HepG2 (cell line): Measurements from ENCODE around the gene PSMB4.

Source experiments
- EP300 ChIP-seq, 3 experiments: sonication (generic) in 1 of 3; formaldehyde crosslinking in 1 of 3; IDR thresholded peaks; 2 replicates each; pipeline versions ENCODE4 v1.5.1 to v1.6.1; 2011 to 2020; ENCODE audit warnings: low read depth in 2 of 3, low read length in 2 of 3, borderline replicate concordance in 1 of 3, improper control_type of control experiment in 1 of 3, mild to moderate bottlenecking in 1 of 3, missing genetic modification reagents in 1 of 3, moderate library complexity in 1 of 3
- HDAC6 ChIP-seq: fragments of 200-600 bp; sonication (generic); IDR thresholded peaks from 2 replicates; pipeline ENCODE4 v1.7.0; 2017; ENCODE audit warnings: mild to moderate bottlenecking, antibody characterized with exemption, low read length, low read depth
- HES4 ChIP-seq: sonication (generic); formaldehyde crosslinking; IDR thresholded peaks from 2 replicates; pipeline ENCODE4 v1.9.0; 2021; ENCODE audit warnings: mild to moderate bottlenecking, missing genetic modification reagents, borderline replicate concordance
- POLR2AphosphoS5 ChIP-seq: IDR thresholded peaks from 2 replicates; pipeline ENCODE4 v1.6.1; 2012; ENCODE audit warnings: low read depth, low read length
- SP5 ChIP-seq: IDR thresholded peaks from 2 replicates; pipeline ENCODE4 v1.6.1; 2016; ENCODE audit warnings: low read depth, borderline replicate concordance
- ZNF746 ChIP-seq: sonication (generic); formaldehyde crosslinking; IDR thresholded peaks from 2 replicates; pipeline ENCODE4 v1.8.0; 2022; ENCODE audit warnings: mild to moderate bottlenecking, missing genetic modification reagents
- TF ChIP-seq, protein P1 (sequence below): sonication (generic); formaldehyde crosslinking; IDR thresholded peaks from 2 replicates; pipeline ENCODE4 v1.5.0; 2020; ENCODE audit warnings: mild to moderate bottlenecking, missing genetic modification reagents, moderate library complexity
- TF ChIP-seq, protein P2 (sequence below): IDR thresholded peaks from 2 replicates; pipeline ENCODE4 v1.6.1; 2012; ENCODE audit warnings: low read length, improper control_type of control experiment
- TF ChIP-seq, protein P3 (sequence below): IDR thresholded peaks from 2 replicates; pipeline ENCODE4 v1.6.1; 2012; ENCODE audit warnings: inconsistent platforms
- TF ChIP-seq, protein P4 (sequence below), 2 experiments: IDR thresholded peaks; 2 replicates each; pipeline ENCODE4 v1.6.1; 2011 to 2012; ENCODE audit warnings: low read length in 2 of 2, borderline replicate concordance in 1 of 2, low read depth in 1 of 2, mild to moderate bottlenecking in 1 of 2, moderate library complexity in 1 of 2
- TF ChIP-seq, protein P5 (sequence below): sonication (generic); formaldehyde crosslinking; conservative IDR thresholded peaks from 2 replicates; pipeline ENCODE4 v1.4.0; 2020; ENCODE audit warnings: missing genetic modification reagents

DNA sequence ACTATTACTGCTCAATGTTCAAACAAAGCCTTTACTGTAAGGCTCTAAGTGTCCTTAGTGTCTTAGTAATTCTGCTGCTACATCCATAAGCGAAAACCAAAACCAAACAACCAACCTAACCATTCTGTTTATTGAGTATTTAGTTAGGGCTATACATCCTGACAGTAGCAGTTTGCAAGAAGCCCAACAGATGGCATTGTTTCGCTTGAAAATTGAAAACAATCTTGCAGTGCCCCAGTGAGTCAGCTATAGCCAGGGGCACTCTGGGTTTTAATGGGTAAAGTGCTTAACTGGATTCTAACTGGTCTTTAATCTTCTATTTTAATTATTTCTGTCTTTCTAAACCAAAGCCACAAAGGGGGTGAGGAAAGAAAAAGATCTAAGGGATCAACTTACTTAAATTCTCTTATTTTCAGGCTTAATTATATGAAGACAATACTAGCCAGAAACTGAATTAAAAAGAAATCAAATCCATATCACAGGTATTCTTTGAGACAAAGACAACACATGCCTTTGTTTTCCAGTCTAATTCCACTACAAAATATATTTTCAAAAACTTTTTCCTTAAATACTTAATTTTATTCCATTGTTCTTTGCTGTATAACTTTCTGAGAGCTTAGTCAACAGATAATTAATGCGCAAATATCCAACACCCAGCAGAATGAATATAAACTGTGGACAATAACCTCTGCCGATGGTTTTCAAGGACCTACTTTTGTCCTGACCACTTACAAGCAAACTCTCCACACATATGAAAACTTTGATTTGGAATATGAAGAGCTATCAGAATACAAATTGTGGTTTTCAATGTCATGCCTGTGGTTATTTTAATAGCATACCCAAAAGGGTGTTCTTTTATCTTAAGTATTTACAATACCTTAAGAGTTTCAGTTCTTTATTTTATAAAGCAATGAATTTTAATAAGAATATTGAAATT lies 44.7 kb downstream of the PSMB4 start:
- TF ChIP-seq, protein P1, sequence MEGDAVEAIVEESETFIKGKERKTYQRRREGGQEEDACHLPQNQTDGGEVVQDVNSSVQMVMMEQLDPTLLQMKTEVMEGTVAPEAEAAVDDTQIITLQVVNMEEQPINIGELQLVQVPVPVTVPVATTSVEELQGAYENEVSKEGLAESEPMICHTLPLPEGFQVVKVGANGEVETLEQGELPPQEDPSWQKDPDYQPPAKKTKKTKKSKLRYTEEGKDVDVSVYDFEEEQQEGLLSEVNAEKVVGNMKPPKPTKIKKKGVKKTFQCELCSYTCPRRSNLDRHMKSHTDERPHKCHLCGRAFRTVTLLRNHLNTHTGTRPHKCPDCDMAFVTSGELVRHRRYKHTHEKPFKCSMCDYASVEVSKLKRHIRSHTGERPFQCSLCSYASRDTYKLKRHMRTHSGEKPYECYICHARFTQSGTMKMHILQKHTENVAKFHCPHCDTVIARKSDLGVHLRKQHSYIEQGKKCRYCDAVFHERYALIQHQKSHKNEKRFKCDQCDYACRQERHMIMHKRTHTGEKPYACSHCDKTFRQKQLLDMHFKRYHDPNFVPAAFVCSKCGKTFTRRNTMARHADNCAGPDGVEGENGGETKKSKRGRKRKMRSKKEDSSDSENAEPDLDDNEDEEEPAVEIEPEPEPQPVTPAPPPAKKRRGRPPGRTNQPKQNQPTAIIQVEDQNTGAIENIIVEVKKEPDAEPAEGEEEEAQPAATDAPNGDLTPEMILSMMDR, result peak; percentile 73
- TF ChIP-seq, protein P2, sequence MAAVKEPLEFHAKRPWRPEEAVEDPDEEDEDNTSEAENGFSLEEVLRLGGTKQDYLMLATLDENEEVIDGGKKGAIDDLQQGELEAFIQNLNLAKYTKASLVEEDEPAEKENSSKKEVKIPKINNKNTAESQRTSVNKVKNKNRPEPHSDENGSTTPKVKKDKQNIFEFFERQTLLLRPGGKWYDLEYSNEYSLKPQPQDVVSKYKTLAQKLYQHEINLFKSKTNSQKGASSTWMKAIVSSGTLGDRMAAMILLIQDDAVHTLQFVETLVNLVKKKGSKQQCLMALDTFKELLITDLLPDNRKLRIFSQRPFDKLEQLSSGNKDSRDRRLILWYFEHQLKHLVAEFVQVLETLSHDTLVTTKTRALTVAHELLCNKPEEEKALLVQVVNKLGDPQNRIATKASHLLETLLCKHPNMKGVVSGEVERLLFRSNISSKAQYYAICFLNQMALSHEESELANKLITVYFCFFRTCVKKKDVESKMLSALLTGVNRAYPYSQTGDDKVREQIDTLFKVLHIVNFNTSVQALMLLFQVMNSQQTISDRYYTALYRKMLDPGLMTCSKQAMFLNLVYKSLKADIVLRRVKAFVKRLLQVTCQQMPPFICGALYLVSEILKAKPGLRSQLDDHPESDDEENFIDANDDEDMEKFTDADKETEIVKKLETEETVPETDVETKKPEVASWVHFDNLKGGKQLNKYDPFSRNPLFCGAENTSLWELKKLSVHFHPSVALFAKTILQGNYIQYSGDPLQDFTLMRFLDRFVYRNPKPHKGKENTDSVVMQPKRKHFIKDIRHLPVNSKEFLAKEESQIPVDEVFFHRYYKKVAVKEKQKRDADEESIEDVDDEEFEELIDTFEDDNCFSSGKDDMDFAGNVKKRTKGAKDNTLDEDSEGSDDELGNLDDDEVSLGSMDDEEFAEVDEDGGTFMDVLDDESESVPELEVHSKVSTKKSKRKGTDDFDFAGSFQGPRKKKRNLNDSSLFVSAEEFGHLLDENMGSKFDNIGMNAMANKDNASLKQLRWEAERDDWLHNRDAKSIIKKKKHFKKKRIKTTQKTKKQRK, result no peak
- TF ChIP-seq EP300 (IDR thresholded peaks at IDR 0.05; ENCODE audit: low read depth in 2 of 2, low read length in 2 of 2), result no peak
- TF ChIP-seq EP300 (CRISPR knock-in tag; IDR thresholded peaks at IDR 0.05; ENCODE audit: borderline replicate concordance), result no peak
- TF ChIP-seq, protein P3, sequence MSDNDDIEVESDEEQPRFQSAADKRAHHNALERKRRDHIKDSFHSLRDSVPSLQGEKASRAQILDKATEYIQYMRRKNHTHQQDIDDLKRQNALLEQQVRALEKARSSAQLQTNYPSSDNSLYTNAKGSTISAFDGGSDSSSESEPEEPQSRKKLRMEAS, result no peak
- TF ChIP-seq, protein P4, sequence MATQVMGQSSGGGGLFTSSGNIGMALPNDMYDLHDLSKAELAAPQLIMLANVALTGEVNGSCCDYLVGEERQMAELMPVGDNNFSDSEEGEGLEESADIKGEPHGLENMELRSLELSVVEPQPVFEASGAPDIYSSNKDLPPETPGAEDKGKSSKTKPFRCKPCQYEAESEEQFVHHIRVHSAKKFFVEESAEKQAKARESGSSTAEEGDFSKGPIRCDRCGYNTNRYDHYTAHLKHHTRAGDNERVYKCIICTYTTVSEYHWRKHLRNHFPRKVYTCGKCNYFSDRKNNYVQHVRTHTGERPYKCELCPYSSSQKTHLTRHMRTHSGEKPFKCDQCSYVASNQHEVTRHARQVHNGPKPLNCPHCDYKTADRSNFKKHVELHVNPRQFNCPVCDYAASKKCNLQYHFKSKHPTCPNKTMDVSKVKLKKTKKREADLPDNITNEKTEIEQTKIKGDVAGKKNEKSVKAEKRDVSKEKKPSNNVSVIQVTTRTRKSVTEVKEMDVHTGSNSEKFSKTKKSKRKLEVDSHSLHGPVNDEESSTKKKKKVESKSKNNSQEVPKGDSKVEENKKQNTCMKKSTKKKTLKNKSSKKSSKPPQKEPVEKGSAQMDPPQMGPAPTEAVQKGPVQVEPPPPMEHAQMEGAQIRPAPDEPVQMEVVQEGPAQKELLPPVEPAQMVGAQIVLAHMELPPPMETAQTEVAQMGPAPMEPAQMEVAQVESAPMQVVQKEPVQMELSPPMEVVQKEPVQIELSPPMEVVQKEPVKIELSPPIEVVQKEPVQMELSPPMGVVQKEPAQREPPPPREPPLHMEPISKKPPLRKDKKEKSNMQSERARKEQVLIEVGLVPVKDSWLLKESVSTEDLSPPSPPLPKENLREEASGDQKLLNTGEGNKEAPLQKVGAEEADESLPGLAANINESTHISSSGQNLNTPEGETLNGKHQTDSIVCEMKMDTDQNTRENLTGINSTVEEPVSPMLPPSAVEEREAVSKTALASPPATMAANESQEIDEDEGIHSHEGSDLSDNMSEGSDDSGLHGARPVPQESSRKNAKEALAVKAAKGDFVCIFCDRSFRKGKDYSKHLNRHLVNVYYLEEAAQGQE (IDR thresholded peaks at IDR 0.05; ENCODE audit: borderline replicate concordance in 1 of 2, low read depth in 1 of 2, low read length in 2 of 2), result no peak
- no peak for TF ChIP-seq SP5 (CRISPR knock-in tag)
- TF ChIP-seq, protein P5, sequence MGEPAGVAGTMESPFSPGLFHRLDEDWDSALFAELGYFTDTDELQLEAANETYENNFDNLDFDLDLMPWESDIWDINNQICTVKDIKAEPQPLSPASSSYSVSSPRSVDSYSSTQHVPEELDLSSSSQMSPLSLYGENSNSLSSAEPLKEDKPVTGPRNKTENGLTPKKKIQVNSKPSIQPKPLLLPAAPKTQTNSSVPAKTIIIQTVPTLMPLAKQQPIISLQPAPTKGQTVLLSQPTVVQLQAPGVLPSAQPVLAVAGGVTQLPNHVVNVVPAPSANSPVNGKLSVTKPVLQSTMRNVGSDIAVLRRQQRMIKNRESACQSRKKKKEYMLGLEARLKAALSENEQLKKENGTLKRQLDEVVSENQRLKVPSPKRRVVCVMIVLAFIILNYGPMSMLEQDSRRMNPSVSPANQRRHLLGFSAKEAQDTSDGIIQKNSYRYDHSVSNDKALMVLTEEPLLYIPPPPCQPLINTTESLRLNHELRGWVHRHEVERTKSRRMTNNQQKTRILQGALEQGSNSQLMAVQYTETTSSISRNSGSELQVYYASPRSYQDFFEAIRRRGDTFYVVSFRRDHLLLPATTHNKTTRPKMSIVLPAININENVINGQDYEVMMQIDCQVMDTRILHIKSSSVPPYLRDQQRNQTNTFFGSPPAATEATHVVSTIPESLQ (CRISPR knock-in tag), result no peak
- no peak for TF ChIP-seq ZNF746 (CRISPR knock-in tag)
- no peak for TF ChIP-seq HES4 (CRISPR knock-in tag)
- no peak for TF ChIP-seq HDAC6
- no peak for TF ChIP-seq POLR2AphosphoS5
